ENCODE data around the gene TIMP3. TPM values are rescaled to one million over a fixed set of nuclear protein-coding genes. Genes with fewer than 3 reads are reported as not detected.

The TIMP3 gene
- total RNA-seq, 2 experiments from 2014 or later = 0.07 TPM

- ChIA-PET POLR2A (no interaction called here), CTCF (no interaction called here)
- intact Hi-C loops (cut with micrococcal nuclease) = no loop called here
- Mint-ChIP-seq H3K4me3 (no peak overlapping the region), H3K27me3 (peaks cover 3% of the 10 kb centered on the region), H3K36me3 (ENCODE audit: low read depth) (no peaks in the 10 kb centered on the region), H3K4me1 (ENCODE audit: low read depth) (no peaks in the 10 kb centered on the region), H3K9me3 (no peaks in the 10 kb centered on the region), H3K27ac (no peak overlapping the region)
- DNase-seq (no peak), ATAC-seq (no peak)
- no peak for TF ChIP-seq CTCF (IDR thresholded peaks at IDR 0.05)
These were observed 13.6 kb downstream of the TIMP3 start for GRCh38 chr22:32815059-32815458.

GRCh38 chr22:32815943-32816342, 14.4 kb downstream of the TIMP3 start:
- POLR2A ChIA-PET = no interaction called here

GRCh38 chr22:32817137-32817730, 15.7 kb downstream of the TIMP3 start:
- no peak for TF ChIP-seq CTCF (IDR thresholded peaks at IDR 0.05)
- DNase-seq = no peak
- Mint-ChIP-seq H3K36me3 (ENCODE audit: low read depth) (no peaks in the 10 kb centered on the region), H3K4me1 (ENCODE audit: low read depth) (no peaks in the 10 kb centered on the region), H3K27ac (no peak overlapping the region), H3K4me3 (no peak overlapping the region), H3K9me3 (no peaks in the 10 kb centered on the region), H3K27me3 (no peaks in the 10 kb centered on the region)
- POLR2A ChIA-PET = interaction anchor here (1.1 kb wide), 1 partner anchor 405 kb away, joined by 4 read pairs; the partner anchor contains the start of gene RTCB
- ATAC-seq = no peak
- intact Hi-C loops (cut with micrococcal nuclease) = no loop called here
- CTCF ChIA-PET = interaction anchor here (1.3 kb wide), 1 partner anchor 21 kb away, joined by 3 read pairs; no protein-coding TSS in a partner anchor

More at GRCh38 chr22:32815943-32816342, 14.4 kb downstream of the TIMP3 start:
- CTCF ChIA-PET = interaction anchor here (1.0 kb wide), 1 partner anchor 20 kb away, joined by 3 read pairs; no protein-coding TSS in a partner anchor
- DNase-seq (no peak), ATAC-seq (no peak)
- no peaks in the 10 kb centered on the region for H3K9me3 Mint-ChIP-seq
- H3K4me3 Mint-ChIP-seq = no peak overlapping the region
- no peaks in the 10 kb centered on the region for H3K4me1 Mint-ChIP-seq (ENCODE audit: low read depth)
- peaks cover 3% of the 10 kb centered on the region for H3K27me3 Mint-ChIP-seq
- TF ChIP-seq CTCF (IDR thresholded peaks at IDR 0.05) = no peak
- intact Hi-C loops (cut with micrococcal nuclease) = no loop called here
- H3K36me3 Mint-ChIP-seq (ENCODE audit: low read depth) = no peaks in the 10 kb centered on the region
- no peak overlapping the region for H3K27ac Mint-ChIP-seq

- Mint-ChIP-seq H3K36me3 (ENCODE audit: low read depth) (no peaks in the 10 kb centered on the region), H3K27ac (no peak overlapping the region), H3K4me3 (no peak overlapping the region), H3K9me3 (no peaks in the 10 kb centered on the region), H3K4me1 (ENCODE audit: low read depth) (no peaks in the 10 kb centered on the region), H3K27me3 (no peaks in the 10 kb centered on the region)
- ATAC-seq (no peak), DNase-seq (no peak)
- ChIA-PET POLR2A (interaction anchor here (0.7 to 1.1 kb wide), 2 partner anchors 406 to 727 kb away, joined by 3 to 4 read pairs; partner anchors contain the start of gene RTCB), CTCF (interaction anchor here (1.3 kb wide), 1 partner anchor 22 kb away, joined by 3 read pairs; no protein-coding TSS in a partner anchor)
- TF ChIP-seq CTCF (IDR thresholded peaks at IDR 0.05) = no peak
- intact Hi-C loops (cut with micrococcal nuclease) = no loop called here
These were observed 17.1 kb downstream of the TIMP3 start for GRCh38 chr22:32818446-32819115.

- no peak for TF ChIP-seq CTCF (IDR thresholded peaks at IDR 0.05)
- Mint-ChIP-seq H3K36me3 (ENCODE audit: low read depth) (no peaks in the 10 kb centered on the region), H3K27ac (no peak overlapping the region), H3K9me3 (no peaks in the 10 kb centered on the region), H3K27me3 (no peaks in the 10 kb centered on the region), H3K4me3 (no peak overlapping the region), H3K4me1 (ENCODE audit: low read depth) (no peaks in the 10 kb centered on the region)
- ATAC-seq = no peak
- intact Hi-C loops (cut with micrococcal nuclease) = no loop called here
- DNase-seq = no peak
- CTCF ChIA-PET = no interaction called here
- POLR2A ChIA-PET = interaction anchor here (0.7 kb wide), 1 partner anchor 727 kb away, joined by 3 read pairs; no protein-coding TSS in a partner anchor
These were observed 17.6 kb downstream of the TIMP3 start for GRCh38 chr22:32819120-32819519.
